Tibial nerve (tissue), 4 donors: Measurements from ENCODE around the gene PRR5. TPM values are rescaled to one million over a fixed set of nuclear protein-coding genes. Genes with fewer than 3 reads are reported as not detected.

Source experiments
- DNase-seq, 2 donors: peaks; one replicate each; pipeline ENCODE4 v3.0.0-alpha.2; 2019; ENCODE audit warnings: low spot score in 2 of 2
- H3K27ac ChIP-seq, 4 donors: fragments of 200-600 bp; sonication (generic) in 3 of 4; one replicate each; pipeline ENCODE4 v1.5.1; 2017 to 2019; ENCODE audit warnings: mild to moderate bottlenecking in 1 of 4
- H3K27me3 ChIP-seq, 2 donors: fragments of 200-600 bp; sonication (generic) in 1 of 2; one replicate each; pipeline versions ENCODE4 v1.5.1 to v1.6.0; 2017 to 2019
- H3K36me3 ChIP-seq, 3 donors: fragments of 200-600 bp; sonication (generic); one replicate each; pipeline ENCODE4 v1.5.1; 2018 to 2019
- H3K4me1 ChIP-seq, 4 donors: fragments of 200-600 bp; sonication (generic) in 3 of 4; one replicate each; pipeline ENCODE4 v1.5.1; 2017 to 2019
- H3K4me3 ChIP-seq, 4 donors: fragments of 200-600 bp; sonication (generic) in 3 of 4; one replicate each; pipeline ENCODE4 v1.5.1; 2017 to 2019; ENCODE audit warnings: mild to moderate bottlenecking in 1 of 4, moderate library complexity in 1 of 4
- H3K9me3 ChIP-seq, 4 donors: fragments of 200-600 bp; sonication (generic) in 3 of 4; one replicate each; pipeline ENCODE4 v1.5.1; 2017 to 2019
- EP300 ChIP-seq, 2 donors: sonication (generic); formaldehyde crosslinking; IDR thresholded peaks; one replicate each; pipeline ENCODE4 v1.6.1; 2017; ENCODE audit warnings: antibody characterized with exemption in 2 of 2, mild to moderate bottlenecking in 1 of 2
- POLR2A ChIP-seq, 2 donors: fragments of 450-650 bp; IDR thresholded peaks; one replicate each; pipeline ENCODE4 v1.6.1; 2017; ENCODE audit warnings: antibody characterized with exemption in 2 of 2, mild to moderate bottlenecking in 2 of 2, moderate library complexity in 2 of 2
- WGBS, 2 donors: methylation state at CpG; one replicate each; pipeline ENCODE4 v1.1.5; 2018; 5-methylcytosine and 5-hydroxymethylcytosine counted together
- total RNA-seq, 4 donors: library from RNA; depleted of rRNA; stranded (reverse); fragments of >200 nt; gene quantifications; one replicate each; pipeline ENCODE4 v1.1.0, GENCODE V29; 2016
- TF ChIP-seq, protein P1 (sequence below), 5 experiments: fragments of 200-600 bp in 3 of 5; fragments of 450-650 bp in 2 of 5; sonication (generic) in 3 of 5; IDR thresholded peaks; one replicate each; pipeline ENCODE4 v1.5.1; 2016 to 2019; ENCODE audit warnings: antibody characterized with exemption in 5 of 5, mild to moderate bottlenecking in 3 of 5, moderate library complexity in 2 of 5

PRR5 gene
- total RNA-seq, 4 donors from 2014 or later = 40.4 to 68.4 (median 42.5) TPM

DNA sequence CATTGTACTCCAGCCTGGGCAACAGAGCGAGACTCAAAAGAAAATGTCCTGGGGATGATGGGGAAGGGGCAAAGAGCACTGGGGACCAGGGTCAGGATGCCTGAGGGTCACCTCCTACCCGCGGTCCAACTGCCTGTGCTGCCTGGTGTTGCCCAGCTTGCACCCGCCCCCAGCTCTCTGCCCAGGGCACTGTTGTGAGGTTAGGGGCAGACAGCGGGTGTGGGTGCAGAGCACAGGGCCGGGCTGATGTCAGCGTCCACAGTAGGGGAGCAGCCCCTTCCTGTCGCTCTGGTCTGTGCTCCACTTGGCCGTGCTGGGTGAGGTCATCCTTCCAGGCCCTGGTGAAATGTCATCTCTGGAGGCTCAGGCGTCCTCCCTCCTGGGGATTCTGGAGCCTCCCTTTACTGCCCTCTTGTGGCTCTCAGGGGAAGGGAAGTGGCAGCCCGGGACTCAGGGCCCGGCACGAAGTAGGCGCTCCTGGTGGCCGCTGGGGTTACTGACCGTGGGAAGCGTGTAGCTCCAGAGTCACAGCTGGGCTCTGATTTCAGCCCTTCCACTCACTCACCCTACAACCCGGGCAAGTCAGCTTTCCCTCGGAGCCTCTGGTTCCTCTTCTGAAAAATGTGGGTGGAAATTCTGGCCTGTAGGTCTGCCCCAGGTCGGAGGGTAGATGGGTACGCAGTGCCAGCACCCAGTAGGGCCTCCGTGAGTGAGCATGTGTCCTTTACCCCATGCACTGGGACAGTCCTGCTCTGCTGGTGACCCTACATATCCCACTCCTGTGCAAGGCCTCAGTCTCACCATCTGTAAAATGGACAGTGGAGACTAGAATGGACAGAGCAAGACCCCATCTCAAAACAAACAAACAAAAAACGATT lies 17.3 kb upstream of the PRR5 start:
- TF ChIP-seq, protein P1, sequence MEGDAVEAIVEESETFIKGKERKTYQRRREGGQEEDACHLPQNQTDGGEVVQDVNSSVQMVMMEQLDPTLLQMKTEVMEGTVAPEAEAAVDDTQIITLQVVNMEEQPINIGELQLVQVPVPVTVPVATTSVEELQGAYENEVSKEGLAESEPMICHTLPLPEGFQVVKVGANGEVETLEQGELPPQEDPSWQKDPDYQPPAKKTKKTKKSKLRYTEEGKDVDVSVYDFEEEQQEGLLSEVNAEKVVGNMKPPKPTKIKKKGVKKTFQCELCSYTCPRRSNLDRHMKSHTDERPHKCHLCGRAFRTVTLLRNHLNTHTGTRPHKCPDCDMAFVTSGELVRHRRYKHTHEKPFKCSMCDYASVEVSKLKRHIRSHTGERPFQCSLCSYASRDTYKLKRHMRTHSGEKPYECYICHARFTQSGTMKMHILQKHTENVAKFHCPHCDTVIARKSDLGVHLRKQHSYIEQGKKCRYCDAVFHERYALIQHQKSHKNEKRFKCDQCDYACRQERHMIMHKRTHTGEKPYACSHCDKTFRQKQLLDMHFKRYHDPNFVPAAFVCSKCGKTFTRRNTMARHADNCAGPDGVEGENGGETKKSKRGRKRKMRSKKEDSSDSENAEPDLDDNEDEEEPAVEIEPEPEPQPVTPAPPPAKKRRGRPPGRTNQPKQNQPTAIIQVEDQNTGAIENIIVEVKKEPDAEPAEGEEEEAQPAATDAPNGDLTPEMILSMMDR (IDR thresholded peaks at IDR 0.05) = peak; percentile 75 to 91 (median 81)
- TF ChIP-seq EP300 (IDR thresholded peaks at IDR 0.05) = no peak
- no peaks in the 10 kb centered on the region for H3K36me3 ChIP-seq
- 22 to 24% methylated on average over 20 to 23 of the region's 23 CpGs for WGBS, 2 donors
- H3K27me3 ChIP-seq = no peaks in the 10 kb centered on the region
- DNase-seq = peak; percentile 49 to 61
- H3K4me1 ChIP-seq = peaks cover 0 to 18% (median 4%) of the 10 kb centered on the region in 4 donors
- no peak overlapping the region for H3K27ac ChIP-seq
- no peak overlapping the region for H3K4me3 ChIP-seq
- H3K9me3 ChIP-seq = no peaks in the 10 kb centered on the region

DNA sequence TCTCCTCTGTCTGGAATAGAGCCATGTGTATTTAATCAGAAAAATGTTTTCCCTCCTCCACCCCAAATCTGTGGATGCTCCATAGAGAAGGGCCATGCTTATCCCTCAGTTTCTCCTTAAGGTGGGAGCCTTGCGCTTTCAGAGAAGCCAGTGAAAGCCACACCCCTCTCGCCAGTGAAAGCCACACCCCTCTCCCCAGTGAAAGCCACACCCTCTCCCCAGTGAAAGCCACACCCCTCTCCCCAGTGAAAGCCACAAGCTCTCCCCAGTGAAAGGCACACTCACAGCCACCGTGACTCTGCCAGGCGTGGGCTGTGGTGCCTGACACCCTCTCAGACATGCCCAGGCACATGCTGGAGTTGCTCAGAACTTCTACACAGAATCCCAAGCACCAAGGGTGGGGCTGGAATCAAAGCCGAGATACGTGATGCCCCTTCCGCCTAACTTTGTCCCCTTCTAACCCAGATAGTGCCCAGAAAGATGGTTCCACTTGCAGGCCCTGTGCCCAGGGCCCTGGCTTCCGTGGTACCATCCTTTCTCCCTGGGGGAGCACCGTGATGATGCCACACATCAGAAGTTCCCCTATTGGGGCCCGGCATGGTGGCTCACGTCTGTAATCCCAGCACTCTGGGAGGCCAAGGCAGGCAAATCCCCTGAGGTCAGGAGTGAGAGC lies 16.5 kb upstream of the PRR5 start:
- Histone ChIP-seq H3K4me1 (peaks cover 0 to 18% (median 4%) of the 10 kb centered on the region in 4 donors), H3K36me3 (no peaks in the 10 kb centered on the region), H3K27me3 (no peaks in the 10 kb centered on the region), H3K4me3 (no peak overlapping the region), H3K27ac (no peak overlapping the region), H3K9me3 (no peaks in the 10 kb centered on the region)
- TF ChIP-seq EP300 (IDR thresholded peaks at IDR 0.05) (no peak), POLR2A (IDR thresholded peaks at IDR 0.05) (no peak)
- TF ChIP-seq, protein P1 (IDR thresholded peaks at IDR 0.05) = no peak
- 52 to 56% methylated on average over 10 to 11 of the region's 11 CpGs for WGBS, 2 donors
- DNase-seq = no peak

DNA sequence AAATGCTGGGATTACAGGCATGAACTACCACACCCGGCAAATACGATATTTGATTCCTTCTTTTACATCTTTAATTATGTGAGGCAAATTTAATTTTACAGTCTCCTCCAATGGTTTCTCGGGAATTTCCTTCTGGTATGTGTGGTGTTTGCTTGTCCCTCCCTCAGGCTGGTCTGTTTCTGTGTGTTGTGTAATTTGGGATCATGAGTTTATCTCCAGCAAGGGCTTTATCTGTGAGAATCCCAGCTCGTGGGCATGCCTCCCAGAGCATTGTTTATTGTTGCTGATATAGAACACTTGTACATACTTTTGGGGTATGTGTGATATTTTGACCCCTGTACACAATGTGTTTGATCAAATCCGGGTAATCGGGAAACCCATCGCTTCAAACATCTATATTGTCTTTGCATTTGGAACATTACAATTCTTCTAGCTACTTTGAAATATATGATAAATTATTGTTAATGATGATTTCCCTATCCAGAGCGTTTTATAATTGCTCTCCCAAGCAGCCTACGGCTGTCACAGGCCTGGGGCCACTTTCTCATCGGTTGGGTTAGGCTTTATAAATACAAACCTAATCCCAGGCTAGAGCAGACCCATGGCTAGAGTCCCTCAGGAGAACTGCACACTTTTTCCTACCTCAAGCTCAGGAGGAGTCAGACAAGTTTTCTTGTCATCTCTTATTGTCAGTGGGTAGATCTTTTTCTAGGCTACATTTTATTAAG lies 15.0 kb upstream of the PRR5 start:
- Histone ChIP-seq H3K9me3 (no peaks in the 10 kb centered on the region), H3K27me3 (no peaks in the 10 kb centered on the region), H3K4me3 (no peak overlapping the region), H3K27ac (no peak overlapping the region), H3K4me1 (peaks cover 0 to 18% (median 4%) of the 10 kb centered on the region in 4 donors), H3K36me3 (no peaks in the 10 kb centered on the region)
- no peak for DNase-seq
- TF ChIP-seq EP300 (IDR thresholded peaks at IDR 0.05) (no peak), POLR2A (IDR thresholded peaks at IDR 0.05) (no peak)
- TF ChIP-seq, protein P1 (IDR thresholded peaks at IDR 0.05) = no peak
- WGBS, 2 donors = 47 to 57% methylated on average over 10 of the region's 10 CpGs

DNA sequence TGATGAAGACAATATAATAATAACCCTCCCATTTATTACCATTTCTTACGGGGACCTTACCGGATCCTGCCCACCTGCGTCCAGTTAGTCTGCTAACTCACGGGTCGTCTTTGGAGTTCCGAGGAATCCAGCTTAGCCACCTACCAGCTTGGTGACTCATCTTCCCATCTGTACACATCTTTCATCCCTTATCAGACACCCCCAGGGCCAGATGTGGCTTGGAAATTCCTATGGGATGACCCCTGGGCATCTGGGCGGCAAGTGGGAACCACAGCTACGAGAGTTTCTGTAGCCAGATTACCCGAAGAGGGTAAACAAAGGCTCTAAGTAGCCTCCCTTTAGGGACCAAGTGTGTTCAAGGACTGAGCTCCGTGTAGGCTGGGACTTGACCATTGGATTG lies 12.8 kb upstream of the PRR5 start:
- H3K27me3 ChIP-seq = no peaks in the 10 kb centered on the region
- H3K9me3 ChIP-seq = no peaks in the 10 kb centered on the region
- H3K4me3 ChIP-seq = no peak overlapping the region
- 82 to 83% methylated on average over 10 of the region's 10 CpGs for WGBS, 2 donors
- H3K27ac ChIP-seq = no peak overlapping the region
- DNase-seq = no peak
- H3K36me3 ChIP-seq = no peaks in the 10 kb centered on the region
- TF ChIP-seq EP300 (IDR thresholded peaks at IDR 0.05) = no peak
- no peak for TF ChIP-seq POLR2A (IDR thresholded peaks at IDR 0.05)
- TF ChIP-seq, protein P1 (IDR thresholded peaks at IDR 0.05) = no peak
- H3K4me1 ChIP-seq = peaks cover 0 to 17% (median 3%) of the 10 kb centered on the region in 4 donors
